HG02840 (cell line): ENCODE results near the gene DLGAP1.

Experiments
- ATAC-seq: cut with Tn5 transposase; IDR thresholded peaks from one replicate; pipeline ENCODE4 v1.9.1; 2021; ENCODE audit warnings: mild to moderate bottlenecking, moderate library complexity, moderate number of reproducible peaks; ENCODE audit not compliant: unreplicated experiment, low FRiP score

DLGAP1 gene

GRCh38 chr18:3799515-3799914 lies 655.6 kb downstream of the DLGAP1 start:
- no peak for ATAC-seq

GRCh38 chr18:3798032-3798431 lies 657.1 kb downstream of the DLGAP1 start:
- no peak for ATAC-seq

GRCh38 chr18:3796434-3796833 lies 658.7 kb downstream of the DLGAP1 start:
- ATAC-seq: no peak

GRCh38 chr18:3794537-3795348 lies 660.4 kb downstream of the DLGAP1 start:
- no peak for ATAC-seq

GRCh38 chr18:3793545-3793944 lies 661.6 kb downstream of the DLGAP1 start:
- no peak for ATAC-seq

- no peak for ATAC-seq
Observed at GRCh38 chr18:3793111-3793510, 662.0 kb downstream of the DLGAP1 start.

- no peak for ATAC-seq
Observed at GRCh38 chr18:3792711-3793110, 662.4 kb downstream of the DLGAP1 start.

- ATAC-seq: no peak
Observed at GRCh38 chr18:3791238-3791637, 663.9 kb downstream of the DLGAP1 start.

GRCh38 chr18:3790703-3791102 lies 664.4 kb downstream of the DLGAP1 start:
- ATAC-seq: no peak

GRCh38 chr18:3789525-3789924 lies 665.6 kb downstream of the DLGAP1 start:
- ATAC-seq: no peak

GRCh38 chr18:3784949-3785348 lies 670.2 kb downstream of the DLGAP1 start:
- no peak for ATAC-seq

- ATAC-seq: no peak
Observed at GRCh38 chr18:3782901-3783300, 672.2 kb downstream of the DLGAP1 start.

GRCh38 chr18:3777719-3778118 lies 677.4 kb downstream of the DLGAP1 start:
- ATAC-seq: no peak

GRCh38 chr18:3777122-3777521 lies 678.0 kb downstream of the DLGAP1 start:
- no peak for ATAC-seq

GRCh38 chr18:3775996-3776395 lies 679.1 kb downstream of the DLGAP1 start:
- ATAC-seq: no peak

GRCh38 chr18:3773303-3773702 lies 681.8 kb downstream of the DLGAP1 start:
- no peak for ATAC-seq

- peak; percentile 84 for ATAC-seq
Observed at GRCh38 chr18:3771121-3771971, 683.8 kb downstream of the DLGAP1 start.

- no peak for ATAC-seq
Observed at GRCh38 chr18:3761266-3761665, 693.8 kb downstream of the DLGAP1 start.

- no peak for ATAC-seq
Observed at GRCh38 chr18:3760741-3761140, 694.4 kb downstream of the DLGAP1 start.

- no peak for ATAC-seq
Observed at GRCh38 chr18:3759099-3759498, 696.0 kb downstream of the DLGAP1 start.

GRCh38 chr18:3758531-3758930 lies 696.6 kb downstream of the DLGAP1 start:
- ATAC-seq: no peak

GRCh38 chr18:3757361-3757760 lies 697.7 kb downstream of the DLGAP1 start:
- no peak for ATAC-seq
